Progenitor cell of endocrine pancreas (in vitro differentiated cells): ENCODE results near the gene ANO10. TPM values are rescaled to one million over a fixed set of nuclear protein-coding genes. Genes with fewer than 3 reads are reported as not detected.

ENCODE experiments used
- DNase-seq: peaks from one replicate; pipeline ENCODE4 v3.0.0; 2021; ENCODE audit warnings: low spot score; ENCODE audit not compliant: unreplicated experiment
- H3K27ac Mint-ChIP-seq: 2 replicates; pipeline ENCODE4 v1.8.0; 2021; ENCODE audit warnings: mild to moderate bottlenecking, moderate library complexity, mixed read lengths
- H3K27me3 Mint-ChIP-seq: 2 replicates; pipeline ENCODE4 v1.8.0; 2021; ENCODE audit warnings: mixed read lengths
- H3K36me3 Mint-ChIP-seq: 2 replicates; pipeline ENCODE4 v1.8.0; 2022; ENCODE audit warnings: mixed read lengths; ENCODE audit not compliant: insufficient read depth
- H3K4me1 Mint-ChIP-seq: 2 replicates; pipeline ENCODE4 v1.8.0; 2021; ENCODE audit warnings: low read depth, mixed read lengths
- H3K4me3 Mint-ChIP-seq: 2 replicates; pipeline ENCODE4 v1.8.0; 2021; ENCODE audit warnings: low read depth, mild to moderate bottlenecking, moderate library complexity, mixed read lengths
- H3K9me3 Mint-ChIP-seq: 2 replicates; pipeline ENCODE4 v1.8.0; 2021; ENCODE audit warnings: low read depth, mixed read lengths
- total RNA-seq: library from RNA; stranded (reverse); gene quantifications from 2 replicates; pipeline ENCODE4 v1.2.1, GENCODE V29; 2021
- TF ChIP-seq, protein P1 (sequence below): fragments of 200-600 bp; sonication (generic); IDR thresholded peaks from one replicate; pipeline ENCODE4 v1.5.0; 2021; ENCODE audit warnings: antibody characterized with exemption, mild to moderate bottlenecking; ENCODE audit not compliant: unreplicated experiment

Gene ANO10
- total RNA-seq, 1 donor from 2014 or later, result 30.1 TPM

DNA sequence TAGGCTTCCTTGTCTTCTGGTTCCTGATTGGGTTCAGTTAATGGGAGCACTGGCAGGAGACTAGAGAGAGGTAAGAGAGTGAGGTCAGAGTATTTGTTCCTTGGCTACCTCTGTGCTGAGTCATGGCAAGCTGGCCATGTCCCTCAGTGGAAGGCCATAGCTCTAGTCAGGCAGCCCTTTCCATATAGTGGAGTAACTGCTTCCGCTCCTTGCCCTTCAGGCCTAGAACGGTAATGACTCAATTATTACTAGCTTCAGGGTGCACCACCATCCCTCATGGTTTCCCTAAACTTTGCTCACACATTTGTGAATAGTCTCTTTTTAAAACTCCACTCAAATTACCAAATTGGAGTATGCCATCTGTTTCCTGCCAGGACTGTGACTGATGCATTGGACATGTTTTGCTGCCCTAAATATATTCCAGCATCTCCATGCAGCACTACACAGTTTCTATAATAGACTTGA is 10.5 kb upstream of the ANO10 start:
- TF ChIP-seq, protein P1, sequence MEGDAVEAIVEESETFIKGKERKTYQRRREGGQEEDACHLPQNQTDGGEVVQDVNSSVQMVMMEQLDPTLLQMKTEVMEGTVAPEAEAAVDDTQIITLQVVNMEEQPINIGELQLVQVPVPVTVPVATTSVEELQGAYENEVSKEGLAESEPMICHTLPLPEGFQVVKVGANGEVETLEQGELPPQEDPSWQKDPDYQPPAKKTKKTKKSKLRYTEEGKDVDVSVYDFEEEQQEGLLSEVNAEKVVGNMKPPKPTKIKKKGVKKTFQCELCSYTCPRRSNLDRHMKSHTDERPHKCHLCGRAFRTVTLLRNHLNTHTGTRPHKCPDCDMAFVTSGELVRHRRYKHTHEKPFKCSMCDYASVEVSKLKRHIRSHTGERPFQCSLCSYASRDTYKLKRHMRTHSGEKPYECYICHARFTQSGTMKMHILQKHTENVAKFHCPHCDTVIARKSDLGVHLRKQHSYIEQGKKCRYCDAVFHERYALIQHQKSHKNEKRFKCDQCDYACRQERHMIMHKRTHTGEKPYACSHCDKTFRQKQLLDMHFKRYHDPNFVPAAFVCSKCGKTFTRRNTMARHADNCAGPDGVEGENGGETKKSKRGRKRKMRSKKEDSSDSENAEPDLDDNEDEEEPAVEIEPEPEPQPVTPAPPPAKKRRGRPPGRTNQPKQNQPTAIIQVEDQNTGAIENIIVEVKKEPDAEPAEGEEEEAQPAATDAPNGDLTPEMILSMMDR, result no peak
- H3K9me3 Mint-ChIP-seq, result peaks cover 8% of the 10 kb centered on the region
- no peak overlapping the region for H3K4me3 Mint-ChIP-seq
- H3K27ac Mint-ChIP-seq, result no peak overlapping the region
- DNase-seq, result no peak
- peaks cover 5% of the 10 kb centered on the region for H3K4me1 Mint-ChIP-seq
- H3K27me3 Mint-ChIP-seq, result no peaks in the 10 kb centered on the region
- no peaks in the 10 kb centered on the region for H3K36me3 Mint-ChIP-seq

DNA sequence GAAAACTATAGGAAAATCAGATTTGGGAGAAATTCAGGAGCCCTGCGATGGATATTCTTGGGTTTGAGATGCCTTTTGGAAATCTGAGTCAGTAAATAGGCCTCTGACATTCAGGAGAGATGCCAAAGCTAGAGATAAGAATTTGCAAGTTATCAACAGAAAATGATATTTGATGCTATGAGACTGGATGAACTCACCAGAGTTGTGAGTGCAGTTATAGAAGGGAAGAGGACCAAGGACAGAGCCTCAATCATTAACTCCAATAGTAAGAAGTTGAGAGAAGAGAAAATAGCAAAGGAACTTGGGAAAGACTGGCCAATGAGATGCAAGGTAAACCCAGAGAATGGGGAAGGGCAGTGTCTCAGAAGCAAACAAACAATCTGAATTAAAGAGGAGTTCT is 7.9 kb upstream of the ANO10 start:
- Mint-ChIP-seq H3K27ac (no peak overlapping the region), H3K4me1 (peaks cover 3% of the 10 kb centered on the region), H3K4me3 (no peak overlapping the region), H3K9me3 (peaks cover 8% of the 10 kb centered on the region), H3K27me3 (no peaks in the 10 kb centered on the region), H3K36me3 (no peaks in the 10 kb centered on the region)
- TF ChIP-seq, protein P1, result no peak
- DNase-seq, result no peak

DNA sequence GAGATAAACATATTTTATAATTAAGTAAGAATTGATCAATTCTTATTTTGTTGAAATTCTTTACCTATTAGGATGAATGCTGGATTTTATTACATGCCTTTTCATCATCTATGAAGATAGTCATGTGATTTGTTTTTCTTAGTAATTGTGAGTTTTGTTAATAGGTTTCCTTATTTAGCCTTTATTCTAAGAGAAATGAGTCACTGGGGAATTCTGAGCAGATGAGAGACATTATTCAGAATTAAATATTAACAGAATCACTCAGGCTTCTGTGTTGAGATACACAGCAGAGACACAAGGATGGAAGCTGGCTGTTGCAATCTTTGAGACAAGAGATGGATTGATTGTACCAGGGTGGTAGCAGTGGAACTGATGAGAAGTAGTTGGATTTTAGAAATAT is 7.4 kb upstream of the ANO10 start:
- no peak for DNase-seq
- H3K27ac Mint-ChIP-seq, result no peak overlapping the region
- H3K9me3 Mint-ChIP-seq, result peaks cover 8% of the 10 kb centered on the region
- TF ChIP-seq, protein P1, result no peak
- H3K36me3 Mint-ChIP-seq, result no peaks in the 10 kb centered on the region
- no peaks in the 10 kb centered on the region for H3K27me3 Mint-ChIP-seq
- H3K4me1 Mint-ChIP-seq, result peaks cover 3% of the 10 kb centered on the region
- no peak overlapping the region for H3K4me3 Mint-ChIP-seq

DNA sequence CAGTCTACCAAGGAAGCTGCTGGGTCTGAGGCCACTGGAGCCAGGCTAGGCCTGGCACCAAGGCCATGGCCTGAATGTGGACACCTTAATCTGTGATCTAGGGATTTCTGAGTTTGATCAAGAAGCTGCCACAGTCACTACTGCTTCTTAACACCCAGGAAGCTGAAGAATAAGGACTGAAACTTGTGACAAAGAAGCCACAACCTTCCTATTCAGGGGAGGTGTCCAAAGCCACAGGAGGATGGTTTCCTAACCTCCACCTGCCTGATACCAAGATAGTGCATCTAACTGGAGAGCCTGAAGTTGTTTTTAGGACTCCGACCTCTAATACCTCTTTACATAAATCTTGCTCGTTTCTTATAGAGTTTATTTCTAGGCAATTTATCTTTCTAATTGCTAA is 5.5 kb upstream of the ANO10 start:
- Mint-ChIP-seq H3K36me3 (no peaks in the 10 kb centered on the region), H3K27me3 (no peaks in the 10 kb centered on the region), H3K4me3 (no peak overlapping the region), H3K27ac (no peak overlapping the region), H3K9me3 (peaks cover 4% of the 10 kb centered on the region), H3K4me1 (peaks cover 8% of the 10 kb centered on the region)
- no peak for DNase-seq
- TF ChIP-seq, protein P1, result no peak

DNA sequence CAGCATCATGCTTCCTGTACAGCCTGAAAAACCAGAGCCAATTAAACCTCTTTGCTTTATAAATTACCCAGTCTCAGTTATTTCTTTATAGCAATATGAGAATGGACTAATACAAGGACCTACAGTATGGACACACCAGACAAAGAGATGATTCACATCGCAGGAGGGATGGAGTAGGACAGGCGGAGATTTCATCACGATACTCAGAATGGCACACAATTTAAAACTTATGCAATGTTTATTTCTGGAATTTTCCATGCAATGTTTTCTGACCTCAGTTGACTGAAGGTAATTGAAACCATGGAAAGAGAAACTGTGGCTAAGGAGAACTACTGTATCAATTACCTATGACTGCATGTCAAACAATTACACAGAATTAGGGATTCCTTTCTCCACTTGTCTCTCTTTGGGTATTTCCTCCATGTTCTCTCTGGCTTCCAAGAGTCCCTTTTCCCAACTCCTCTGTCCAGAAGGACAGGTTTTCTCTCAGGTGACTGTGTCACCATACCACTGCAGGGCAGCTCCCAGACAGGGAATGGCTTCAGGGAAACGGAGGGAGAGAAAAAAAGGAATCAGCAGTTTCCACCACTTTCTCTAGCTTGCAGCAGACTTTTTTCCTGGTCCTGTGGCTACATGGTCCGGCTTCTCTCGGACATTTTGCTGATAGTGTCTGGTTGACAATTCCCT is 3.0 kb upstream of the ANO10 start:
- no peak for DNase-seq
- TF ChIP-seq, protein P1, result no peak
- Mint-ChIP-seq H3K36me3 (no peaks in the 10 kb centered on the region), H3K4me3 (no peak overlapping the region), H3K27me3 (no peaks in the 10 kb centered on the region), H3K4me1 (peaks cover 11% of the 10 kb centered on the region), H3K9me3 (peaks cover 4% of the 10 kb centered on the region), H3K27ac (no peak overlapping the region)
